Heart right ventricle (tissue), 16 donors: ENCODE measurements around the gene PODXL. TPM values are rescaled to one million over a fixed set of nuclear protein-coding genes. Genes with fewer than 3 reads are reported as not detected.
A peak's percentile ranks its signal among the peaks of the same experiment; 100 is the strongest.

Source experiments
- ATAC-seq, 8 donors: fragments of 200-7000 bp; cut with Tn5 transposase; one replicate each; pipeline ENCODE4 v1.9.1; 2020; ENCODE audit warnings: mild to moderate bottlenecking in 8 of 8, moderate library complexity in 8 of 8, moderate number of reproducible peaks in 1 of 8
- DNase-seq, 2 donors: peaks; one replicate each; pipeline ENCODE4 v3.0.0-alpha.2; 2020
- H3K27ac ChIP-seq, 10 donors: fragments of 200-600 bp; sonication (generic) in 2 of 10; one replicate each; pipeline versions ENCODE4 v1.5.0 to v1.8.0; 2020 to 2022; ENCODE audit warnings: mild to moderate bottlenecking in 3 of 10
- H3K27me3 ChIP-seq, 7 donors: fragments of 200-600 bp; one replicate each; pipeline ENCODE4 v1.8.0; 2021 to 2022; ENCODE audit warnings: mild to moderate bottlenecking in 2 of 7
- H3K36me3 ChIP-seq, 9 donors: fragments of 200-600 bp; sonication (generic) in 1 of 9; one replicate each; pipeline versions ENCODE4 v1.5.0 to v1.8.0; 2020 to 2022; ENCODE audit warnings: mild to moderate bottlenecking in 2 of 9
- H3K4me1 ChIP-seq, 9 donors: fragments of 200-600 bp; sonication (generic) in 1 of 9; one replicate each; pipeline versions ENCODE4 v1.5.0 to v1.8.0; 2020 to 2022; ENCODE audit warnings: mild to moderate bottlenecking in 4 of 9
- H3K4me3 ChIP-seq, 10 donors: fragments of 200-600 bp; sonication (generic) in 2 of 10; one replicate each; pipeline versions ENCODE4 v1.5.0 to v1.8.0; 2020 to 2022; ENCODE audit warnings: mild to moderate bottlenecking in 7 of 10, moderate library complexity in 2 of 10
- H3K9me3 ChIP-seq, 11 donors: fragments of 200-600 bp in 10 of 11; sonication (generic) in 2 of 11; one replicate each; pipeline versions ENCODE4 v1.5.0 to v1.8.0; 2013 to 2022; ENCODE audit warnings: mild to moderate bottlenecking in 2 of 11, control low read depth in 1 of 11, moderate library complexity in 1 of 11
- CTCF ChIP-seq, 9 donors: fragments of 200-600 bp; sonication (generic) in 2 of 9; IDR thresholded peaks; one replicate each; pipeline versions ENCODE4 v1.5.0 to v1.8.0; 2021 to 2022; ENCODE audit warnings: antibody characterized with exemption in 9 of 9, mild to moderate bottlenecking in 5 of 9, moderate library complexity in 1 of 9
- WGBS, 2 donors: extraction: QIAGEN DNeasy Blood & Tissue Kit; methylation state at CpG; one replicate each; pipeline ENCODE4 v1.1.7; 2013; ENCODE audit warnings: inconsistent platforms in 1 of 2; 5-methylcytosine and 5-hydroxymethylcytosine counted together
- intact Hi-C, 10 donors: fragments of 100-400 bp; cut with DNase I; formaldehyde crosslinking; loops; one replicate each; pipeline versions ENCODE4 v1.11.1 to v1.14.2; 2022
- polyA plus RNA-seq, 2 donors: library from polyadenylated mRNA; stranded (reverse); fragments of 200-250 nt; gene quantifications; one replicate each; pipeline ENCODE4 v1.2.3, GENCODE V29; 2013
- total RNA-seq, 10 donors: library from RNA; stranded (reverse); fragmentation: NEBNext Ultra II Directional in 3 of 10; extraction: Animal tissue kit (Norgen Biotek cat#: 25700) in 3 of 10; gene quantifications; one replicate each; pipeline versions ENCODE4 v1.2.1 to v1.2.4, GENCODE V29; 2021 to 2023
- donor health status: Arrhythmogenic right ventricular cardiomyopathy.
- donor health status: ischemic (EF 13 %, LVEDD 7.1; RV severe dilation, severe dysfunction).
- donor health status: healthy with polysubstance abuse.
- donor health status: DM: no; HTN: yes; CAD: no.
- donor health status: DM: no; HTN: no; CAD: no.
- donor health status: ischemic (EF 25% LVEDD 6.9; RV normal size, moderate dysfunction).
- donor health status: ischemic (EF 25% LVEDD 5.7; RV mildly dilated, moderate dysfunction).
- donor health status: healthy.
- donor health status: DM: yes; HTN: yes; CAD: no.
- donor health status: Ischemic cardiomyopathy.
- donor health status: ischemic (EF 35%, LVEDD 5.7; RV mildly dilated, moderate dysfunction).
- donor health status: nonischemic (EF 11% LVEDD 7.7; RV severe dilation, severe dysfunction).
- donor health status: DM: yes; HTN: yes; CAD: no.
- donor health status: PGD.
- donor health status: ischemic (EF 29% LVEDD 5.4; RV normal size, mild dysfunction).
- donor health status: nonischemic (EF 23%, LVEDD 6.1; RV moderate dilation, normal function).

PODXL gene
- total and polyA plus RNA-seq, 12 donors = 34.4 to 162 (median 65.2) TPM

GRCh38 chr7:131586259-131586658, 29.8 kb upstream of the PODXL start:
- 12 to 16% methylated on average over 5 of the region's 5 CpGs for WGBS, 2 donors
- no peak for TF ChIP-seq CTCF (IDR thresholded peaks at IDR 0.05)
- no peaks in the 10 kb centered on the region for H3K36me3 ChIP-seq
- no peaks in the 10 kb centered on the region for H3K9me3 ChIP-seq
- peak; percentile 45 to 67 for DNase-seq
- ATAC-seq = peak; percentile 17 to 68 (median 60)
- intact Hi-C loops = no loop called here
- peaks cover 4 to 33% (median 23%) of the 10 kb centered on the region in 9 donors for H3K4me1 ChIP-seq
- peak overlapping the region in 8 of 10 donors; percentile 16 to 60 (median 34) for H3K27ac ChIP-seq
- H3K27me3 ChIP-seq = no peaks in the 10 kb centered on the region
- H3K4me3 ChIP-seq = no peak overlapping the region

- H3K27ac ChIP-seq = peak overlapping the region in 1 of 10 donors; percentile 48
- WGBS, 2 donors = 91 to 92% methylated on average over 9 of the region's 9 CpGs
- H3K9me3 ChIP-seq = no peaks in the 10 kb centered on the region
- no peak for ATAC-seq
- TF ChIP-seq CTCF (IDR thresholded peaks at IDR 0.05) = no peak
- H3K36me3 ChIP-seq = no peaks in the 10 kb centered on the region
- no peak overlapping the region for H3K4me3 ChIP-seq
- peaks cover 4 to 44% (median 30%) of the 10 kb centered on the region in 9 donors for H3K4me1 ChIP-seq
- intact Hi-C loops = loop anchor here in 2 of 10 donors (2.0 to 5.0 kb wide), 2 partner anchors 39 kb away; no protein-coding TSS in a partner anchor
- H3K27me3 ChIP-seq = no peaks in the 10 kb centered on the region
- DNase-seq = no peak
Observed at GRCh38 chr7:131583430-131583829, 27.0 kb upstream of the PODXL start.

- DNase-seq (peak; percentile 83 to 84), ATAC-seq (peak; percentile 78 to 94 (median 91))
- intact Hi-C loops = loop anchor here in 4 of 10 donors (1.0 to 5.0 kb wide), 6 partner anchors 24 to 42 kb away; partner anchors contain the start of gene PODXL (in 2 of the 4)
- TF ChIP-seq CTCF (IDR thresholded peaks at IDR 0.05) = peak in 8 of 9 donors; percentile 4 to 48 (median 24)
- Histone ChIP-seq H3K9me3 (no peaks in the 10 kb centered on the region), H3K27me3 (no peaks in the 10 kb centered on the region), H3K4me1 (peaks cover 4 to 38% (median 28%) of the 10 kb centered on the region in 9 donors), H3K4me3 (no peak overlapping the region), H3K36me3 (no peaks in the 10 kb centered on the region), H3K27ac (peak overlapping the region; percentile 68 to 91 (median 86))
- 19 to 23% methylated on average over 16 of the region's 16 CpGs for WGBS, 2 donors
Observed at GRCh38 chr7:131581241-131582051, 25.0 kb upstream of the PODXL start.

GRCh38 chr7:131578602-131579001, 22.2 kb upstream of the PODXL start:
- WGBS, 2 donors = 59% methylated on average over 3 of the region's 3 CpGs
- H3K4me1 ChIP-seq = peaks cover 4 to 33% (median 22%) of the 10 kb centered on the region in 9 donors
- peak overlapping the region in 1 of 10 donors; percentile 10 for H3K27ac ChIP-seq
- no peaks in the 10 kb centered on the region for H3K36me3 ChIP-seq
- H3K4me3 ChIP-seq = no peak overlapping the region
- DNase-seq (no peak), ATAC-seq (no peak)
- TF ChIP-seq CTCF (IDR thresholded peaks at IDR 0.05) = no peak
- H3K9me3 ChIP-seq = no peaks in the 10 kb centered on the region
- intact Hi-C loops = no loop called here
- H3K27me3 ChIP-seq = no peaks in the 10 kb centered on the region
